MM.1S (cell line): Measurements from ENCODE around the gene TMEM168.

Source experiments
- DNase-seq: peaks from one replicate; pipeline ENCODE4 v3.0.0-alpha.2; 2015
- H2AFZ ChIP-seq: fragments of 300-600 bp; sonication (generic); 2 replicates; pipeline ENCODE4 v1.6.0; 2016; ENCODE audit warnings: antibody characterized with exemption, low read length
- H3F3A ChIP-seq: fragments of 300-600 bp; sonication (generic); 2 replicates; pipeline ENCODE4 v1.6.1; 2016; ENCODE audit warnings: mild to moderate bottlenecking, antibody characterized with exemption, low read length, moderate library complexity, mixed read lengths; ENCODE audit not compliant: insufficient read depth
- H3K27ac ChIP-seq: fragments of 300-600 bp; sonication (generic); 2 replicates; pipeline ENCODE4 v1.5.1; 2016; ENCODE audit warnings: mild to moderate bottlenecking, low read length
- H3K27me3 ChIP-seq: fragments of 300-600 bp; sonication (generic); replicated peaks from 2 replicates; pipeline ENCODE4 v1.6.0; 2016; ENCODE audit warnings: low read length; ENCODE audit not compliant: insufficient read depth
- H3K36me3 ChIP-seq: fragments of 300-600 bp; sonication (generic); replicated peaks from 2 replicates; pipeline ENCODE4 v1.6.1; 2016; ENCODE audit warnings: mild to moderate bottlenecking, low read length, mixed read lengths; ENCODE audit not compliant: insufficient read depth
- H3K4me1 ChIP-seq: fragments of 300-600 bp; sonication (generic); 2 replicates; pipeline ENCODE4 v1.6.1; 2016; ENCODE audit warnings: low read length, mixed read lengths
- H3K4me2 ChIP-seq: fragments of 300-600 bp; sonication (generic); 2 replicates; pipeline ENCODE4 v1.6.0; 2016; ENCODE audit warnings: low read depth, low read length
- H3K4me3 ChIP-seq: fragments of 300-600 bp; sonication (generic); 2 replicates; pipeline ENCODE4 v1.5.1; 2016; ENCODE audit warnings: low read length, mixed read lengths
- H3K79me2 ChIP-seq: fragments of 300-600 bp; sonication (generic); 2 replicates; pipeline ENCODE4 v1.6.1; 2016; ENCODE audit warnings: mixed run types, low read length, mixed read lengths
- H3K9ac ChIP-seq: fragments of 300-600 bp; sonication (generic); 2 replicates; pipeline ENCODE4 v1.6.1; 2016; ENCODE audit warnings: low read length, mixed read lengths
- H3K9me2 ChIP-seq: fragments of 300-600 bp; sonication (generic); replicated peaks from 2 replicates; pipeline ENCODE4 v1.6.1; 2016; ENCODE audit warnings: mild to moderate bottlenecking, low read length, mixed read lengths; ENCODE audit not compliant: insufficient read depth
- H3K9me3 ChIP-seq: fragments of 300-600 bp; sonication (generic); replicated peaks from 2 replicates; pipeline ENCODE4 v1.6.1; 2016; ENCODE audit warnings: mild to moderate bottlenecking, low read length, mixed read lengths; ENCODE audit not compliant: insufficient read depth
- H4K20me1 ChIP-seq: fragments of 300-600 bp; sonication (generic); 2 replicates; pipeline ENCODE4 v1.6.1; 2016; ENCODE audit warnings: mild to moderate bottlenecking, low read length, moderate library complexity, mixed read lengths; ENCODE audit not compliant: insufficient read depth
- EZH2 ChIP-seq: fragments of 300-600 bp; sonication (generic); optimal IDR thresholded peaks from 2 replicates; pipeline ENCODE3; 2017; ENCODE audit warnings: low read depth, mild to moderate bottlenecking, antibody characterized with exemption, low read length, mixed read lengths
- EZH2phosphoT487 ChIP-seq: fragments of 300-600 bp; sonication (generic); IDR thresholded peaks from 2 replicates; pipeline ENCODE4 v1.6.1; 2018; ENCODE audit warnings: antibody characterized with exemption, low read length
- TF ChIP-seq, protein P1 (sequence below): fragments of 300-600 bp; sonication (generic); IDR thresholded peaks from 2 replicates; pipeline ENCODE4 v1.5.1; 2016; ENCODE audit warnings: antibody characterized with exemption, low read length, mixed read lengths

The TMEM168 gene

DNA sequence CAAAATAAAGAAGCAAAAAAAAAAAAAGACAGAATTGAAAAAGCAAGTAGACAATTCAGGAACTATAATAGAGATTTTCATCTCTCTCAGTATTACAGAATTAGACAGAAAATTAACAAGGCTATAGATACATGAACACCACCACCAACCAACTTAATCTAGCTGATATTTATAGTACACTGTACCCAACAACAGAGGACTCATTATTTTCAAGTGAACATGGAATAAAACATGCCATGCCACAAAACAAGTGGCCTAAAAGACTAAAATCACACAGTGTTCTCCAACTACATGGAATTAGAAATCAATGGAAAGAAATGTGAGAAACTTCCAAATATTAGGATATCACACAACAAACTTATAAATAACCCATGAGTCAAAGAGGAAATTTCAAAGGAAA, 9.1 kb downstream of the TMEM168 start:
- DNase-seq: no peak
- Histone ChIP-seq H3K4me1 (no peaks in the 10 kb centered on the region), H4K20me1 (no peaks in the 10 kb centered on the region), H3K79me2 (peaks cover 56% of the 10 kb centered on the region), H3F3A (no peaks in the 10 kb centered on the region), H3K9ac (no peak overlapping the region), H3K9me3 (no peaks in the 10 kb centered on the region), H3K4me3 (no peak overlapping the region), H2AFZ (no peak overlapping the region), H3K4me2 (no peak overlapping the region), H3K27me3 (no peaks in the 10 kb centered on the region), H3K27ac (no peak overlapping the region), H3K9me2 (no peaks in the 10 kb centered on the region), H3K36me3 (peaks cover 13% of the 10 kb centered on the region)
- TF ChIP-seq EZH2: no peak
- no peak for TF ChIP-seq EZH2phosphoT487
- TF ChIP-seq, protein P1, sequence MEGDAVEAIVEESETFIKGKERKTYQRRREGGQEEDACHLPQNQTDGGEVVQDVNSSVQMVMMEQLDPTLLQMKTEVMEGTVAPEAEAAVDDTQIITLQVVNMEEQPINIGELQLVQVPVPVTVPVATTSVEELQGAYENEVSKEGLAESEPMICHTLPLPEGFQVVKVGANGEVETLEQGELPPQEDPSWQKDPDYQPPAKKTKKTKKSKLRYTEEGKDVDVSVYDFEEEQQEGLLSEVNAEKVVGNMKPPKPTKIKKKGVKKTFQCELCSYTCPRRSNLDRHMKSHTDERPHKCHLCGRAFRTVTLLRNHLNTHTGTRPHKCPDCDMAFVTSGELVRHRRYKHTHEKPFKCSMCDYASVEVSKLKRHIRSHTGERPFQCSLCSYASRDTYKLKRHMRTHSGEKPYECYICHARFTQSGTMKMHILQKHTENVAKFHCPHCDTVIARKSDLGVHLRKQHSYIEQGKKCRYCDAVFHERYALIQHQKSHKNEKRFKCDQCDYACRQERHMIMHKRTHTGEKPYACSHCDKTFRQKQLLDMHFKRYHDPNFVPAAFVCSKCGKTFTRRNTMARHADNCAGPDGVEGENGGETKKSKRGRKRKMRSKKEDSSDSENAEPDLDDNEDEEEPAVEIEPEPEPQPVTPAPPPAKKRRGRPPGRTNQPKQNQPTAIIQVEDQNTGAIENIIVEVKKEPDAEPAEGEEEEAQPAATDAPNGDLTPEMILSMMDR: no peak

DNA sequence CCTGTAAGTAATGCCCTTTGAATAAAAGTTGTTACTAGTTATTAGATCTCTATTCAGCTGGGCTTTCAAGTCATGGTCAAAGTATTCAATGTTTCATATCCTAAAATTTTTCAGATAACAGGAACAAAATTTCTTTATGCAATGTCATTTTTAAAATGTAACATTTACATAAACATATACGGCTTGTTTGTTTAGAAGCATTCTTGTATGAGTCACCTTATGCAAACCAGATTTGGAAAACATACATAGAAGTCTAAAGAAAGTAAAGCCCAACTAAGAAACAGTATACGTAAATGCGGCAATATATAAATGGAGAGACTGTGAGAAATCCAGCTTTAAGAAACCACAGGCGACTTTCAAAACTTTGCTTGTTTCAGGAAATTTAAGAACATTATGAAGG, 10.5 kb downstream of the TMEM168 start:
- Histone ChIP-seq H3K27me3 (no peaks in the 10 kb centered on the region), H3K9me2 (no peaks in the 10 kb centered on the region), H2AFZ (no peak overlapping the region), H3K4me2 (no peak overlapping the region), H4K20me1 (no peaks in the 10 kb centered on the region), H3K79me2 (peaks cover 43% of the 10 kb centered on the region), H3K9ac (no peak overlapping the region), H3K4me3 (no peak overlapping the region), H3F3A (no peaks in the 10 kb centered on the region), H3K4me1 (no peaks in the 10 kb centered on the region), H3K27ac (no peak overlapping the region), H3K9me3 (no peaks in the 10 kb centered on the region), H3K36me3 (peaks cover 13% of the 10 kb centered on the region)
- TF ChIP-seq EZH2 (no peak), EZH2phosphoT487 (no peak)
- TF ChIP-seq, protein P1: no peak
- no peak for DNase-seq

DNA sequence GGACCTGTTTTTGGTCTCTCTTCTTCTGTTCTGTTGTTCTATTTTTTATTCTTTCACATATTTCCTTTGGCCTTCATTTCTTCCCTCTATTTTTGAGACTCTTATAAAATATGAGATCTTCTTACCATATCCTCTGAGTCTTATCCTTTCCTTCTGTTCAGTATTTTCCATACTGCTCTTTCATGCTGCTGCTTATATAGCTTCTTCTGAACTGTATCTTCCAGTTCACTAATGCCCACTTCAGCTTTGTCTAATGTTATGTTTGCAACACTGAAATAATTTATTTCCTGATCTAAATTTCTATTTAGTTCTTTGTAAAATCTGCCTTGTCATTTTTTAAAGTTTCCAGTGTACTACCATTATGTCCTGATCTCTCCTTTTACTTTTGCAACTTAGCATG, 12.8 kb downstream of the TMEM168 start:
- H3K4me2 ChIP-seq: no peak overlapping the region
- no peaks in the 10 kb centered on the region for H3K9me2 ChIP-seq
- H3K4me3 ChIP-seq: no peak overlapping the region
- no peaks in the 10 kb centered on the region for H3K36me3 ChIP-seq
- H3F3A ChIP-seq: no peaks in the 10 kb centered on the region
- no peak for DNase-seq
- H3K4me1 ChIP-seq: no peaks in the 10 kb centered on the region
- H3K79me2 ChIP-seq: peaks cover 23% of the 10 kb centered on the region
- no peaks in the 10 kb centered on the region for H4K20me1 ChIP-seq
- no peak overlapping the region for H3K9ac ChIP-seq
- no peaks in the 10 kb centered on the region for H3K9me3 ChIP-seq
- H3K27ac ChIP-seq: no peak overlapping the region
- H3K27me3 ChIP-seq: no peaks in the 10 kb centered on the region
- no peak overlapping the region for H2AFZ ChIP-seq
- no peak for TF ChIP-seq EZH2
- no peak for TF ChIP-seq EZH2phosphoT487
- TF ChIP-seq, protein P1: no peak

DNA sequence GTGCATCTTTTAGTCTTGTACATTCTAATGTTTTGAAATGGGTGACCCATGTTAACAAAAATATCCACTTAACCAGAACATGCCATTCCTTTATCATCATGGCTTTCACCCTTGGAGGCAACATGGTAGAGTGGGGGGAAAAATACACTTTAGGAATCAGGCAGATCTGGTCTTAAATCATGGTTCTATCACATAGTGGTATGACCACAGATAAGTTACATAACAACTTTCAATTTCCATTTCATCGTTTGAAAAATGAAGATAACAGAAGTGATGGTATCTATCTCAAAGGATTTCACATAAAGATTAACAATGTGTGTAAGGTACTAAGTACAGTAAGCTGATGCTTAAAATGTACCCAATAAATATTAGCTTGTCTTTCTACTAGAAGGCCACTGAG, 19.0 kb downstream of the TMEM168 start:
- Histone ChIP-seq H2AFZ (no peak overlapping the region), H3K4me2 (no peak overlapping the region), H3K4me1 (no peaks in the 10 kb centered on the region), H3K9ac (no peak overlapping the region), H3K27ac (no peak overlapping the region), H4K20me1 (no peaks in the 10 kb centered on the region), H3K36me3 (no peaks in the 10 kb centered on the region), H3K4me3 (no peak overlapping the region), H3K79me2 (no peaks in the 10 kb centered on the region), H3K9me3 (no peaks in the 10 kb centered on the region), H3K9me2 (no peaks in the 10 kb centered on the region), H3F3A (no peaks in the 10 kb centered on the region), H3K27me3 (no peaks in the 10 kb centered on the region)
- no peak for TF ChIP-seq EZH2phosphoT487
- TF ChIP-seq, protein P1: no peak
- no peak for TF ChIP-seq EZH2
- no peak for DNase-seq
